ENCODE results near the gene PRMT3. TPM values are rescaled to one million over a fixed set of nuclear protein-coding genes. Genes with fewer than 3 reads are reported as not detected.
A peak's percentile ranks its signal among the peaks of the same experiment; 100 is the strongest.

PRMT3 gene
- polyA plus RNA-seq, 1 donor (not counting 4 experiments of a cell fraction or from before 2014, with no cell fraction given), result 29.4 TPM

DNA sequence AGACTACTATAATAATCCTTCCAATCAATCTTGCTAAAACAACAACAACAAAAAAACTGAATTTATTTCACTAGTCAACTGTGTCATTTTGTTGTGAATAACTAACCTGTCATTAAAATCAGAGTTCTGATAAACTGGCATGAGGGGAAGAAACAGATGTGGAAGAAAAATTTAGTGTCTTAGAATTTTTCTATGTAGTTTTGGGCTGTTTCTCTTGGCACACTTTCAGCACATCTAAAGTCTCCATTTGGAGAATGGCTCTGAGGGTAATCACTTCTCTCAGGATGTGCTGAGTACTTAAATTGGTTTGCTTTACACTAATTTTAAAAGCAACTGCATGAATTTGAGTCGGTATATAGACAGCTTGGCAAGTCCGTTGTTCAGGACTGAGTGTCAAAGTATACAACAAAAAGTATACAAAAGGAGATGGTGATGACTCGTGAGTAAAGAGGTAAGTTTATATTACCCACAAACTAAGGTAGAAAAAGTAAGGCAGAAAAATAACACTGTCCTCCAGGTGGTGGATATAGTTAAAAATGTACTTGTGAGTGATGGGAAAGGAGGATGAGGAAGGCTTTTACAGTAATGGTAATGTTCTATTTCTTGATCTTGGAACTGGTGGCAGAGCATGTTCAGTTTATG is 13.8 kb upstream of the PRMT3 start:
- no peak for TF ChIP-seq EZH2 (IDR thresholded peaks at IDR 0.05; ENCODE audit: low read length)
- no peak for TF ChIP-seq CTCF (optimal IDR thresholded peaks at IDR 0.05 in 1 of 3, IDR thresholded peaks at IDR 0.05 in 1 of 3, conservative IDR thresholded peaks at IDR 0.05 in 1 of 3; ENCODE audit: extremely low read depth in 1 of 3, insufficient read depth in 2 of 3, low read length in 3 of 3)
- Histone ChIP-seq H3K4me1 (ENCODE audit: control insufficient read depth, extremely low read depth, insufficient read depth, low read length) (peaks cover 18% of the 10 kb centered on the region), H3K9ac (ENCODE audit: control insufficient read depth, extremely low read depth, insufficient read depth, low read length) (no peak overlapping the region), H2AFZ (ENCODE audit: control insufficient read depth, low read length) (no peak overlapping the region), H3K79me2 (ENCODE audit: control insufficient read depth, insufficient read depth, low read length) (no peaks in the 10 kb centered on the region), H3K36me3 (ENCODE audit: control insufficient read depth in 2 of 2, extremely low read depth in 1 of 2, insufficient read depth in 2 of 2, low read length in 2 of 2) (peaks cover 0 to 2% of the 10 kb centered on the region in 2 experiments), H3K4me2 (ENCODE audit: control insufficient read depth, extremely low read depth, insufficient read depth, low read depth, low read length) (no peak overlapping the region), H3K9me3 (ENCODE audit: control insufficient read depth, low read depth, low read length) (no peaks in the 10 kb centered on the region), H3K27me3 (ENCODE audit: control insufficient read depth, extremely low read depth, insufficient read depth, low read length) (no peaks in the 10 kb centered on the region), H3K4me3 (ENCODE audit: control insufficient read depth in 2 of 3, extremely low read depth in 1 of 3, insufficient read depth in 2 of 3, low read depth in 1 of 3, low read length in 3 of 3) (no peak overlapping the region), H3K27ac (ENCODE audit: control insufficient read depth, insufficient read depth, low read length) (no peak overlapping the region), H3K9me1 (ENCODE audit: control insufficient read depth, extremely low read depth, insufficient read depth, low read length) (no peaks in the 10 kb centered on the region), H4K20me1 (ENCODE audit: control insufficient read depth, extremely low read depth, insufficient read depth, low read length) (no peaks in the 10 kb centered on the region)
- DNase-seq (ENCODE audit: low read depth, low spot score), result no peak
- no peak for FAIRE-seq
- dilution Hi-C loops (cut with MboI; ENCODE audit: extremely low pct_ligation_motif_present, low sequenced_read_pairs), result no loop called here

GRCh38 chr11:20374741-20375300 is 12.7 kb upstream of the PRMT3 start:
- no peak overlapping the region for H2AFZ ChIP-seq (ENCODE audit: control insufficient read depth, low read length)
- no peaks in the 10 kb centered on the region for H3K9me3 ChIP-seq (ENCODE audit: control insufficient read depth, low read depth, low read length)
- H3K9me1 ChIP-seq (ENCODE audit: control insufficient read depth, extremely low read depth, insufficient read depth, low read length), result no peaks in the 10 kb centered on the region
- H4K20me1 ChIP-seq (ENCODE audit: control insufficient read depth, extremely low read depth, insufficient read depth, low read length), result no peaks in the 10 kb centered on the region
- peaks cover 0 to 3% of the 10 kb centered on the region in 2 experiments for H3K36me3 ChIP-seq (ENCODE audit: control insufficient read depth in 2 of 2, extremely low read depth in 1 of 2, insufficient read depth in 2 of 2, low read length in 2 of 2)
- H3K27ac ChIP-seq (ENCODE audit: control insufficient read depth, insufficient read depth, low read length), result peak overlapping the region; percentile 11
- no peaks in the 10 kb centered on the region for H3K27me3 ChIP-seq (ENCODE audit: control insufficient read depth, extremely low read depth, insufficient read depth, low read length)
- dilution Hi-C loops (cut with MboI; ENCODE audit: extremely low pct_ligation_motif_present, low sequenced_read_pairs), result no loop called here
- H3K9ac ChIP-seq (ENCODE audit: control insufficient read depth, extremely low read depth, insufficient read depth, low read length), result no peak overlapping the region
- no peak for FAIRE-seq
- no peaks in the 10 kb centered on the region for H3K79me2 ChIP-seq (ENCODE audit: control insufficient read depth, insufficient read depth, low read length)
- H3K4me3 ChIP-seq (ENCODE audit: control insufficient read depth in 2 of 3, extremely low read depth in 1 of 3, insufficient read depth in 2 of 3, low read depth in 1 of 3, low read length in 3 of 3), result no peak overlapping the region
- no peak for DNase-seq (ENCODE audit: low read depth, low spot score)
- no peak for TF ChIP-seq EZH2 (IDR thresholded peaks at IDR 0.05; ENCODE audit: low read length)
- TF ChIP-seq CTCF (optimal IDR thresholded peaks at IDR 0.05 in 1 of 3, IDR thresholded peaks at IDR 0.05 in 1 of 3, conservative IDR thresholded peaks at IDR 0.05 in 1 of 3; ENCODE audit: extremely low read depth in 1 of 3, insufficient read depth in 2 of 3, low read length in 3 of 3), result no peak
- peaks cover 11% of the 10 kb centered on the region for H3K4me1 ChIP-seq (ENCODE audit: control insufficient read depth, extremely low read depth, insufficient read depth, low read length)
- no peak overlapping the region for H3K4me2 ChIP-seq (ENCODE audit: control insufficient read depth, extremely low read depth, insufficient read depth, low read depth, low read length)
